H9 (cell line): ENCODE measurements around the gene CYP21A2. TPM values are rescaled to one million over a fixed set of nuclear protein-coding genes. Genes with fewer than 3 reads are reported as not detected.

Experiments used
- DNase-seq: peaks from one replicate; pipeline ENCODE4 v3.0.0-alpha.2; 2017
- H2AFZ ChIP-seq: one replicate; pipeline ENCODE4 v1.6.1; 2013; ENCODE audit warnings: mild to moderate bottlenecking, low read length, control low read depth, moderate library complexity
- H2AK5ac ChIP-seq: 2 replicates; pipeline ENCODE4 v1.6.1; 2013; ENCODE audit warnings: low read length, control low read depth, mixed read lengths; ENCODE audit not compliant: insufficient read length
- H2BK120ac ChIP-seq: one replicate; pipeline ENCODE4 v1.6.1; 2013; ENCODE audit warnings: low read depth, mild to moderate bottlenecking, low read length, control low read depth, inconsistent platforms; ENCODE audit not compliant: poor library complexity, severe bottlenecking
- H2BK12ac ChIP-seq: 2 replicates; pipeline ENCODE4 v1.6.1; 2013; ENCODE audit warnings: low read length, control low read depth, mixed read lengths, low read depth; ENCODE audit not compliant: insufficient read length
- H2BK15ac ChIP-seq: 2 replicates; pipeline ENCODE4 v1.6.1; 2013; ENCODE audit warnings: low read depth, low read length, control low read depth
- H2BK20ac ChIP-seq: one replicate; pipeline ENCODE4 v1.6.1; 2013; ENCODE audit warnings: low read depth, mild to moderate bottlenecking, low read length, control low read depth, inconsistent platforms; ENCODE audit not compliant: poor library complexity, severe bottlenecking
- H2BK5ac ChIP-seq: 2 replicates; pipeline ENCODE4 v1.6.1; 2013; ENCODE audit warnings: low read length, control low read depth, mixed read lengths; ENCODE audit not compliant: insufficient read length
- H3K14ac ChIP-seq: 2 replicates; pipeline ENCODE4 v1.6.1; 2013; ENCODE audit warnings: low read length, control low read depth; ENCODE audit not compliant: insufficient read depth
- H3K18ac ChIP-seq: 2 replicates; pipeline ENCODE4 v1.6.1; 2013; ENCODE audit warnings: low read depth, mild to moderate bottlenecking, mixed read lengths, low read length, control low read depth; ENCODE audit not compliant: insufficient read length
- H3K23ac ChIP-seq: 2 replicates; pipeline ENCODE4 v1.6.1; 2013; ENCODE audit warnings: low read length, control low read depth, mixed read lengths, low read depth; ENCODE audit not compliant: insufficient read length
- H3K23me2 ChIP-seq: 2 replicates; pipeline ENCODE4 v1.6.1; 2013; ENCODE audit warnings: low read depth, mild to moderate bottlenecking, mixed read lengths, low read length, control low read depth; ENCODE audit not compliant: insufficient read length, poor library complexity, severe bottlenecking
- H3K27ac ChIP-seq: 2 replicates; pipeline ENCODE4 v1.5.1; 2013; ENCODE audit warnings: low read length, control low read depth, mixed read lengths, low read depth; ENCODE audit not compliant: insufficient read length
- H3K27me3 ChIP-seq: 2 replicates; pipeline ENCODE4 v1.6.1; 2013; ENCODE audit warnings: low read length, control low read depth, inconsistent platforms; ENCODE audit not compliant: insufficient read depth
- H3K4ac ChIP-seq: 2 replicates; pipeline ENCODE4 v1.6.1; 2013; ENCODE audit warnings: low read depth, mild to moderate bottlenecking, control low read depth, inconsistent platforms, low read length, moderate library complexity
- H3K4me1 ChIP-seq: 2 replicates; pipeline ENCODE4 v1.6.1; 2013; ENCODE audit warnings: low read length, control low read depth, inconsistent platforms; ENCODE audit not compliant: insufficient read depth
- H3K4me2 ChIP-seq: 2 replicates; pipeline ENCODE4 v1.6.1; 2013; ENCODE audit warnings: low read length, control low read depth, mixed read lengths; ENCODE audit not compliant: insufficient read length, insufficient read depth
- H3K56ac ChIP-seq: 2 replicates; pipeline ENCODE4 v1.6.1; 2013; ENCODE audit warnings: low read depth, mild to moderate bottlenecking, mixed read lengths, low read length, control low read depth; ENCODE audit not compliant: insufficient read length
- H3K79me1 ChIP-seq: 2 replicates; pipeline ENCODE4 v1.6.1; 2013; ENCODE audit warnings: low read depth, mild to moderate bottlenecking, moderate library complexity, low read length, control low read depth, inconsistent platforms; ENCODE audit not compliant: insufficient read depth, poor library complexity, severe bottlenecking
- H3K79me2 ChIP-seq: 2 replicates; pipeline ENCODE4 v1.6.1; 2013; ENCODE audit warnings: low read length, control low read depth, inconsistent platforms; ENCODE audit not compliant: insufficient read depth
- H3K9ac ChIP-seq: 2 replicates; pipeline ENCODE4 v1.6.1; 2013; ENCODE audit warnings: low read length, control low read depth, mixed read lengths; ENCODE audit not compliant: insufficient read length; ENCODE audit errors: extremely low read depth
- H3K9me3 ChIP-seq: one replicate; pipeline ENCODE4 v1.6.1; 2013; ENCODE audit warnings: low read depth, low read length, inconsistent platforms; ENCODE audit not compliant: control insufficient read depth
- H3T11ph ChIP-seq: one replicate; pipeline ENCODE4 v1.6.1; 2013; ENCODE audit warnings: mild to moderate bottlenecking, low read length, control low read depth, inconsistent platforms
- H4K20me1 ChIP-seq: one replicate; pipeline ENCODE4 v1.6.1; 2013; ENCODE audit not compliant: control insufficient read depth, insufficient read length, insufficient read depth
- H4K5ac ChIP-seq: 2 replicates; pipeline ENCODE4 v1.6.1; 2013; ENCODE audit warnings: low read depth, mild to moderate bottlenecking, mixed read lengths, low read length, control low read depth; ENCODE audit not compliant: insufficient read length
- H4K8ac ChIP-seq: replicated peaks from 2 replicates; pipeline ENCODE4 v1.6.1; 2013; ENCODE audit warnings: low read length, control low read depth, mixed read lengths, low read depth; ENCODE audit not compliant: insufficient read length
- H4K91ac ChIP-seq: 2 replicates; pipeline ENCODE4 v1.6.1; 2013; ENCODE audit warnings: low read depth, mild to moderate bottlenecking, moderate library complexity, mixed read lengths, low read length, control low read depth; ENCODE audit not compliant: insufficient read length
- H3K27ac Mint-ChIP-seq, 3 experiments: 2 replicates in 2 of 3; 3 replicates in 1 of 3; pipeline ENCODE4 v1.8.0; 2020 to 2021; ENCODE audit warnings: mixed read lengths in 3 of 3, mild to moderate bottlenecking in 1 of 3, moderate library complexity in 1 of 3
- H3K27me3 Mint-ChIP-seq: 2 replicates; pipeline ENCODE4 v1.8.0; 2021; ENCODE audit warnings: low read depth, mild to moderate bottlenecking, moderate library complexity, mixed read lengths
- H3K36me3 Mint-ChIP-seq, 3 experiments: 2 replicates in 2 of 3; 3 replicates in 1 of 3; pipeline ENCODE4 v1.8.0; 2020 to 2021; ENCODE audit warnings: low read depth in 3 of 3, mixed read lengths in 3 of 3; ENCODE audit not compliant: insufficient read depth in 1 of 3
- H3K4me1 Mint-ChIP-seq, 2 experiments: 2 replicates each; pipeline ENCODE4 v1.8.0; 2020; ENCODE audit warnings: mixed read lengths in 2 of 2
- H3K4me3 Mint-ChIP-seq, 2 experiments: 2 replicates in 1 of 2; 3 replicates in 1 of 2; pipeline ENCODE4 v1.8.0; 2020 to 2021; ENCODE audit warnings: mild to moderate bottlenecking in 2 of 2, mixed read lengths in 2 of 2, moderate library complexity in 1 of 2
- H3K9me3 Mint-ChIP-seq, 2 experiments: 2 replicates in 1 of 2; 3 replicates in 1 of 2; pipeline ENCODE4 v1.8.0; 2020; ENCODE audit warnings: mild to moderate bottlenecking in 2 of 2, mixed read lengths in 2 of 2, moderate library complexity in 1 of 2
- WGBS: extraction: QIAGEN DNeasy Blood & Tissue Kit; methylation state at CpG from one replicate; pipeline ENCODE4 v1.1.7; 2013; ENCODE audit warnings: missing lambda C conversion rate, low lambda C conversion rate, mixed read lengths; ENCODE audit not compliant: insufficient read length; ENCODE audit errors: extremely low coverage; 5-methylcytosine and 5-hydroxymethylcytosine counted together
- total RNA-seq: library from RNA; stranded (reverse); gene quantifications from 2 replicates; pipeline ENCODE4 v1.2.1, GENCODE V29; 2021
- TF ChIP-seq, protein P1 (sequence below): fragments of 200-600 bp; sonication (generic); conservative IDR thresholded peaks from 3 replicates; pipeline ENCODE4 v1.8.0; 2021; ENCODE audit warnings: antibody characterized with exemption, mild to moderate bottlenecking

CYP21A2 gene
- total RNA-seq, 1 experiment from 2014 or later, result not detected

DNA sequence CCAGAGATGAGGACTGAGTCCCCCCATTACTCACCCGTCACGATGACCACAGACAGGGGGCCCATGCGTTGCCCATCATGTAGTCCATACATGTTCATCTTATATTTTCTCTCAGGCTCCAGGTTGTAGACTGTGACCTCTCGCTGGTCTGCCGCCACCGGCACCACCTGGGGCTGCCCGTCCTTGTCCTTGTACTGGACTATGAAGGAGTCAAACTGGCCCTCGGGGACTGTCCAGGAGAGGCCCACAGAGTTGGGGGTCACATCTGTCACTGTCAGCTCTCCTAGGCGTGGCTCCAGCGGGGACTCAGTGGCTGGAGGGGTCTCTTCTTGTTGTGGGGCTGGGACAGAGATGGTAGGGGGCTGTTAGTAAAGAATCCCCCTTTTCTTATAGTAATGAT lies 35.4 kb downstream of the CYP21A2 start:
- no peaks in the 10 kb centered on the region for H3K9me3 Mint-ChIP-seq
- Histone ChIP-seq H2BK120ac (no peak overlapping the region), H3K79me1 (no peaks in the 10 kb centered on the region), H3K4me1 (no peaks in the 10 kb centered on the region), H3K27me3 (no peaks in the 10 kb centered on the region), H3K9ac (no peak overlapping the region), H4K8ac (no peak overlapping the region), H3K4ac (no peak overlapping the region), H3T11ph (no peak overlapping the region), H4K5ac (no peak overlapping the region), H2AFZ (no peak overlapping the region), H4K91ac (no peak overlapping the region), H2BK15ac (no peak overlapping the region), H2BK12ac (no peak overlapping the region), H4K20me1 (no peaks in the 10 kb centered on the region), H2BK5ac (no peak overlapping the region), H3K23me2 (no peaks in the 10 kb centered on the region), H3K23ac (no peak overlapping the region), H3K79me2 (no peaks in the 10 kb centered on the region), H2BK20ac (no peak overlapping the region), H3K27ac (no peak overlapping the region), H3K9me3 (no peaks in the 10 kb centered on the region), H3K18ac (no peak overlapping the region), H3K4me2 (no peak overlapping the region), H2AK5ac (no peak overlapping the region), H3K14ac (peak overlapping the region; percentile 44; the same call in 1 of the 2 replicates), H3K56ac (no peak overlapping the region)
- H3K4me3 Mint-ChIP-seq, result no peak overlapping the region
- peaks cover 5% of the 10 kb centered on the region for H3K27me3 Mint-ChIP-seq
- WGBS, result no CpG with 5 or more reads among the region's 10 CpGs
- TF ChIP-seq, protein P1, sequence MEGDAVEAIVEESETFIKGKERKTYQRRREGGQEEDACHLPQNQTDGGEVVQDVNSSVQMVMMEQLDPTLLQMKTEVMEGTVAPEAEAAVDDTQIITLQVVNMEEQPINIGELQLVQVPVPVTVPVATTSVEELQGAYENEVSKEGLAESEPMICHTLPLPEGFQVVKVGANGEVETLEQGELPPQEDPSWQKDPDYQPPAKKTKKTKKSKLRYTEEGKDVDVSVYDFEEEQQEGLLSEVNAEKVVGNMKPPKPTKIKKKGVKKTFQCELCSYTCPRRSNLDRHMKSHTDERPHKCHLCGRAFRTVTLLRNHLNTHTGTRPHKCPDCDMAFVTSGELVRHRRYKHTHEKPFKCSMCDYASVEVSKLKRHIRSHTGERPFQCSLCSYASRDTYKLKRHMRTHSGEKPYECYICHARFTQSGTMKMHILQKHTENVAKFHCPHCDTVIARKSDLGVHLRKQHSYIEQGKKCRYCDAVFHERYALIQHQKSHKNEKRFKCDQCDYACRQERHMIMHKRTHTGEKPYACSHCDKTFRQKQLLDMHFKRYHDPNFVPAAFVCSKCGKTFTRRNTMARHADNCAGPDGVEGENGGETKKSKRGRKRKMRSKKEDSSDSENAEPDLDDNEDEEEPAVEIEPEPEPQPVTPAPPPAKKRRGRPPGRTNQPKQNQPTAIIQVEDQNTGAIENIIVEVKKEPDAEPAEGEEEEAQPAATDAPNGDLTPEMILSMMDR, result no peak
- peak overlapping the region in 2 of 3 experiments; percentile 44 to 95; a peak in 1 of 7 replicates for H3K27ac Mint-ChIP-seq
- peaks cover 24 to 29% of the 10 kb centered on the region in 2 experiments for H3K4me1 Mint-ChIP-seq
- H3K36me3 Mint-ChIP-seq, result no peaks in the 10 kb centered on the region; a peak in 1 of 7 replicates
- no peak for DNase-seq
